GM23248 (cell line): Measurements from ENCODE around the gene PLEKHG4B.

Experiments used
- EZH2 ChIP-seq: fragments of 200-600 bp; sonication (generic); IDR thresholded peaks from 2 replicates; pipeline ENCODE4 v1.6.1; 2018; ENCODE audit warnings: antibody characterized with exemption, mild to moderate bottlenecking; ENCODE audit not compliant: insufficient read depth, poor library complexity, severe bottlenecking
- EZH2phosphoT487 ChIP-seq: fragments of 200-600 bp; sonication (generic); IDR thresholded peaks from 2 replicates; pipeline ENCODE4 v1.6.1; 2018; ENCODE audit warnings: antibody characterized with exemption, moderate library complexity, mild to moderate bottlenecking, low read depth; ENCODE audit not compliant: insufficient read depth

DNA sequence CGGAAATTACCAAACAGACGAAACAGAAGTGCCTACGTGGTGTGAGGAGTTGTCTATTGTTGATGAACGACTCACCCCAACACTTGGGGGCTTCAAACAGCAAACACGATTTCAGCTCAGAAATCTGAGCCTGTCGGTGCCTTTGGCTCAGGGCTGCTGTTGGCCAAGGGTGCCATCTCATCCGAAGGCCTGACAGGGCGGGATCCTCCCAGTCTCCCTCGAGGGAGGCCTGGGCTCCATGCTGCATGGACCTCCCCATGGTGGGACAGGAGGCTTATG, 100.7 kb downstream of the PLEKHG4B start:
- TF ChIP-seq EZH2 (no peak), EZH2phosphoT487 (no peak)
